Stimulated activated CD8-positive, alpha-beta memory T cell treated with anti-CD3 and anti-CD28 coated beads, Interleukin-7, amount 100 ng/mL, for 1 hour (primary cell): ENCODE results near the gene DOCK3.
"Not testable (repeated sequence)": the region's sequence is repeated elsewhere in the genome, so short reads cannot be mapped to it uniquely, and the experiment has no call there.

ENCODE experiments used
- DNase-seq, 2 donors: peaks; one replicate each; pipeline ENCODE4 v3.0.0-alpha.2; 2020; ENCODE audit warnings: low read depth in 2 of 2

Gene DOCK3

GRCh38 chr3:50982540-50983325 is 308.0 kb downstream of the DOCK3 start:
- DNase-seq = no peak

- DNase-seq = no peak
Measured at GRCh38 chr3:50983887-50984286, 309.2 kb downstream of the DOCK3 start.

- DNase-seq = no peak
Measured at GRCh38 chr3:50985893-50986292, 311.2 kb downstream of the DOCK3 start.

- DNase-seq = no peak
Measured at GRCh38 chr3:50986726-50987125, 312.0 kb downstream of the DOCK3 start.

DNA sequence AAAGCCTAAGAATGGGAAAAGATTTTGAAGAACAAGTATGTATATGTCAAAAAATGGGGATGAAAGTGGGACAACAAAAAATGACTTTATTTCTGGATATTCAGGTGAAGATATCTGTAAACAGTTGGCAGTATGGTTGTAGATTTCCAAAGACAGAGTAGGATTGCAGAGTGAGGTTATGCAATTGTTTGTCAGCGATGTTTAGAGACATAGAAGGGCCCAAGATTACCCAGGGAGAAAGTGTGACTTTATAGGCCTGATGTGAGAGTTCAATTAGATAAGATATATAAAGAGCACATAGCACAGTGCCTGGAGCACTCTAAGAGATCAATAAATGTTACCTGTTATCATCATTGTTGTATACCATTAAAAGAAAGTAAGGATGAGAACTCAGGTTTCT is 319.8 kb downstream of the DOCK3 start:
- no peak for DNase-seq

DNA sequence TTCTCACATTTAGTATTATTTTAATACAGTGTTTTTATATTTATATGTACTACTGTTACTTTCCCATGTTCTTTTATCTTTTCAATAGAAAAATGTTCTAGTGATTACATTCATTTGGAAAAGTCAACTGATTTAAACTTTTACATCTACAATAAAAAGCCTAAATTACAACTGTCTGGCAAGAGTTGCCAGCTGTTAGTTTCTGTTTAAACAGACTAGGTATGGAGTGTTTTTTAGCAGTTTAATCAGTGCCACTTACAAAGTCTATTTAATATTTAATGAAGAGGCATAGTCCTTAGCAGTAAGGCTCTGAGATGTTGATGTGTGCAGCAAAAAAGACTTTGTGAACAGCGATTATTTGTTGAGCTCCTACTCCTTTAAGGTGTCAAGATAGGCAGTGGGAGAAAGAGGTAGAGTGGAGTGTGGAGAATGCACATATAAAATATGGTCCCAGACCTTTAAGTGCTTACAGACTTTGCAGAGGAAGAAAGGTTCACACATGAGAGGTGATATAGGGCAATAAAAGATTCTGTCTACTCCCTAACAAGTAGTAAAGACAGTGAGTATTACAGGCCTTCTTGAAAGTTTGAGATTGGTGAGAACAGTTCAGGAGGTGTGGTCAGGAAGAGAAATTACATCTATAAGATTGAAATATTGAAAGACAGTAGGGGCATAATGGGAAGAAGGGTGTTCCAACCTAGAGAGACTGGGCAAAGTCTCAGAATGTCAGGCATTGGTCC is 320.5 kb downstream of the DOCK3 start:
- DNase-seq = no peak

GRCh38 chr3:51002495-51002894 is 327.8 kb downstream of the DOCK3 start:
- no peak for DNase-seq

- no peak for DNase-seq
Measured at GRCh38 chr3:51004235-51004634, 329.5 kb downstream of the DOCK3 start.

DNA sequence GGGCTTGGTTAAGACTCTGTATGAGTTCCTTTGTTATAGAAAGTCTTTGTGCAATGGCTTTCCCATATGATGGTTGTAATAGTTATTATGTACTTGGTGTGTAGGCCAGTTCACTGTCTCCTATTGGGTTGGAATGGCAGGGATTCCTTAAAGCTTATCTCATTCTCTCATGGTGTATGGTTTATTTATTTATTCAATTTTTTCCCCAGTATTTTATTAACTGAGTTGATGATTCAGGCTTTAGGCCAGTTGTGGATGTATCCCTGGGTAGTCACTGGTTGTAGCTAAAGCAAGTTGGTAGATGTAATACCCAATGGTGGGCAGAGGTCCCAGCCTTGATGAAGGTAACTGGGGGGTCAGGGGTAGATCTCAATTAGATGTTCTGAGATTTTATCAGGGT is 349.4 kb downstream of the DOCK3 start:
- DNase-seq = no peak

DNA sequence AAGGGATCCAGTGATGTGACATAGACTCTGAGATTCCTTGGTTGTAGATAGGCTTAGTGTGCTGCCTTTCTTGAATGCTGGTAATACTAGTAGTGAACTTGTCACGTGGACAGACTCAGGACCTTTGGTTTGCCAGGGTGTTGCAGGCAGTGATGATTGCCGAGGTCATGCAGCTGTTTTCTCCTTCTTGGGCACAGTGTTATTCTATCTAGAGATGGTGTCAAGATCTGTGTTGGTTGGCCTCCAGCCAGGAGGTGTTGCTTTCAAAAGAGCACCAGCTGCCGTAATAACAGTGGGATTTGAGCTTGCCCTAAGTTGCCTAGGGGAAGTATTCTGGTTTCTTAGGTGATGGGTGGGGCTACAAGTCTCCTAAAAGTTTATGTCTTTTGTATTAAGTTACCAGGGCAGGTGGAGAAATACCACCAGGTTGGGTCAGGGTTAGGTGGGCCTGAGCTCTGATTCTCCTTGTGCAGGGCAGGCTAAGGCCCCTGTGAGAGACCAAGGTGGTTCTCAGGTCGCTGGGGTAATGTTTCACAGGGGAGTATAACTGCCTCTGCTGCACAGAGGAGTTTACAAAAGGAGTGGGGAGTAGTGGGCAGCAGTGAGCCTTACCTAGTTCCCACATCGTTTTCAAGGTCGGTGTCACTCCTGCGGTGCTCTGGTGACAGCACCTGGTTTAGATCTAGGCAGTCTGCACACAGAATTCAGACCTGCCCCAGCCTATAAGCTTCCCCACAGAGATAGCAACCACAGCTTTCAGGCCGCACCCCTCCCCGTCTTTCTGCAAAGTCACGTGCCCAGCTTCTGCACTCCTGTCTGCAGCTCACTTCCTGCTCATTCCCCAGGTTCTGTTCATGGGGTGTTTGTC is 350.3 kb downstream of the DOCK3 start:
- peak; percentile 31 to 42 for DNase-seq

- DNase-seq = no peak
Measured at GRCh38 chr3:51031666-51032065, 356.9 kb downstream of the DOCK3 start.

GRCh38 chr3:51035630-51036029 is 360.9 kb downstream of the DOCK3 start:
- DNase-seq = no peak

DNA sequence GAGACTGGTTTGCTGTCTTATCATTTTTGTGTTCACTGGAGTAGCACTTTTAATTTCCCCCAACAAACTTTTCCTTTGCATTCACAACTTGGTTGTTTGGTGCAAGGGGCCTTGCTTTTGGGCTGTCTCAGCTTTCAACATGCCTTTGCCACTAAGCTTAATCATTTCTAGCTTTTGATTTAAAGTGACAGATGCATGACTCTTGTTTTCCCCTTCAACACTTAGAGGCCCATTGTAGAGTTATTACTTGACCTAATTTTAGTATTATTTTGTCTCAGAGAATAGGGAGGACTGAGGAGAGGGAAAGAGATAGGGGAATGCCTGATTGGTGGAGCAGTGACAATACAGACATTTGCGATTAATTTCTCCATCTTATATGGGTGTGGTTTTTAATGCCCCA is 370.3 kb downstream of the DOCK3 start:
- no peak for DNase-seq

DNA sequence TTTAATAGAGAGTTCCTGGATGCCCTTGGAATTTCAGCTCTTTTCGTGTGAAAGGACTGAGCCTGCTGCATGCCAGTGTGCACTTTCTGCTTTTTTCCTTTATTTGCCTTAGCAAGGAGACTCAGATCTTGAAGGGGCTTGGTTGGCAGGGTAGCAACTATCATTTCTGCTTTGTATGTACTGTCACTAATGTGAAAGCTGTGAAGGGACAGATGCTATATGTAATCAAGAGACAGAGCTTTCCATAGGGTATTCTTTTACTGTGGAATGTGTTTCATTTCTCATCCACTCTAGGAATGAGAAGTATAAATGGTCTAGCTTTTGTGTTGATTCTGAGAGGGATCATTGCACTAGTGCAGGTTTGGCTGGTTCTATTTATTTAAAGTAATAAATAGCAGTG is 377.8 kb downstream of the DOCK3 start:
- no peak for DNase-seq

DNA sequence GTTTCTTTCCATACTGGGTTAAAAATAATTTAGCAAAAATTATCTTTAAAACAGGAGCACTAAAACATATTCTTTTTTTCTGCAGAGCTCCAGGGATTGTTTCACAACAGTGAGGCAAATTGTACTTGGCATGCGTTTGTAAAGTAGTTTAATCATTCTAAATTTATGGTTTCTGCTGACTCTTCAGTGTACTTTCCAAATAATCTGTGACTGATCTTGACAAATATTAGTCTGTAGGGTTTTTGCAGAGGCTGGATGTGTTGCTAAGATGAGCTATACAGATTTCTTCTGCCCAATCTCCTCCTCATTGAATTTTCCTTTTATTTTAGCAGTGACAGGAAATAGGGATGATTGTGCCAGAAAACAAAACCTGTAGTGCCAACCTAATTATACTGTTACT is 382.4 kb downstream of the DOCK3 start:
- no peak for DNase-seq

DNA sequence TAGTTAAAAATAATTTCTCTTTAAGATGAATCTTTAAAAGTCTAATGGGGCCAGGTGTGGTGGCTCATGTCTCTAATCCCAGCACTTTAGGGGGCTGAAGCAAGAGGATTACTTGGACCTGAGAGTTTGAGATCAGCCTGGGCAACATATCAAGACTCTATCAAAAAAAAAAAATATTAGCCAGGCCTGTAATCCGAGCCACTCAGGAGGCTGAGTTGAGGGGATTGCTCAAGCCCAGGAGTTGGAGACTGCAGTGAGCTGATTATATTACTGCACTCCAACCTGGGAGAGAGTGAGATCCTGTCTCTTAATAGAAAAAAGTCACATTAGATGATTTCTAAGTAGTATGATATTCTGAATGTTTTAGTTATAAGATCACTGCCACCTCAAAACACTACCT is 388.3 kb downstream of the DOCK3 start:
- DNase-seq = no peak

DNA sequence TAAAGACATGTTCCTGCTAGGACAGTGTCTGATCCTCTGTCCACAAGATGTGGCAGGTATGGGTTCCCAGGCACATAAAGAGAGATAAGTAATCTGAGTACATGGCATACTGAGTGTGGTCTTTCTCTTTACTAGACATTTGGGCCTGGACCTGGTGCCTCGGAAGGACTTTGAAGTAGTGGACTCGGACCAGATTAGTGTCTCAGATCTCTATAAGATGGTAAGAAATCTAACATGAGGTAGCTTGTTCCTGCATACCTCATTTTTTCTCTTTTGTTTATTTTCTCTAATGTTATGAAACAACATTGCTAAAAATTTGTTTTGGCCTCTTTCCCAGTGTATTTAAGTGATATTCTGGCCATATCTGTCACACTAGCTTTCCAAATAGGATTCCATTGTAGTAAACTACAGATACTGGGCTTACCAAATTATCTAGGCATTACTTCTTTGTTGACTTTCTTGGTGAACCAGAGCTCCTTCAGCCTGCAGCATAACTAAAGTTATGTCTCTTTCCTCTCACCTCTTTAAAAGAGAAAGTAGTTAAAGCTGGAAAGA is 400.6 kb downstream of the DOCK3 start:
- no peak for DNase-seq

GRCh38 chr3:51082363-51082762 is 407.6 kb downstream of the DOCK3 start:
- no peak for DNase-seq

DNA sequence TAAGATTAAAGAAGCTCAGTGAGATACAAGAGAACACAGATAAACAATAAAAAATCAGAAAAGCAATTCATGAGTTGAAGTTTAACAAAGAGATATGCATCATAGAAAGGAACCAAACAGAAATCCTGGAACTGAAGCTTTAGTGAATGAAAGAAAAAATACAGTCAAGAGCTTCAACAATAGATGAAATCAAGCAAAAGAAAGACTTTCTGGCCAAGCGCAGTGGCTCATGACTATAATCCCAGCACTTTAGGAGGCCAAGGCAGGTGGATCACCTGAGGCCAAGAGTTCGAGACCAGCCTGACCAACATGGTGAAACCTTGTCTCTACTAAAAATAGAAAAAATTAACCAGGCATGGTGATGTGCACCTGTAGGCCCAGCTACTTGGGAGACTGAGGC is 408.8 kb downstream of the DOCK3 start:
- DNase-seq = no peak

GRCh38 chr3:51092141-51092540 is 417.4 kb downstream of the DOCK3 start:
- DNase-seq = not testable (repeated sequence)

DNA sequence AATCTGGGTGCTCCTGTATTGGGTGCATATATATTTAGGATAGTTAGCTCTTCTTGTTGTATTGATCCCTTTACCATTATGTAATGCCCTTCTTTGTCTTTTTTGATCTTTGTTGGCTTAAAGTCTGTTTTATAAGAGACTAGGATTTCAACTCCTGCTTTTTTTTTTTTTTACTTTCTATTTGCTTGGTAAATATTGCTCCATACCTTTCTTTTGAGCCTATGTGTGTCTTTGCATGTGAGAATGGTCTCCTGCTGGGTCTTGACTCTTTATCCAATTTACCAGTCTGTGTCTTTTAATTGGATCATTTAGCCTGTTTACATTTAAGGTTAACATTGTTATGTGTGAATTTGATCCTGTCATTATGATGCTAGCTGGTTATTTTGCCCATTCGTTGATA is 420.1 kb downstream of the DOCK3 start:
- DNase-seq = not testable (repeated sequence)
